ENCODE results near the gene ASTL.

- no peak for TF ChIP-seq RAD21 (IDR thresholded peaks at IDR 0.05; ENCODE audit: low read depth)
- TF ChIP-seq EP300 (IDR thresholded peaks at IDR 0.05; ENCODE audit: borderline replicate concordance), result no peak
- TF ChIP-seq TEAD4 (IDR thresholded peaks at IDR 0.05), result no peak
- no peak for TF ChIP-seq REST (IDR thresholded peaks at IDR 0.05; ENCODE audit: low read depth)
- TF ChIP-seq YY1 (IDR thresholded peaks at IDR 0.05; ENCODE audit: low read depth), result no peak
- TF ChIP-seq ZBTB7A (IDR thresholded peaks at IDR 0.05; ENCODE audit: low read depth), result no peak
- no peak for TF ChIP-seq NFIC (IDR thresholded peaks at IDR 0.05)
- no peak for TF ChIP-seq FOXM1 (IDR thresholded peaks at IDR 0.05; ENCODE audit: borderline replicate concordance, low read depth)
These were observed 5.7 kb upstream of the ASTL start for GRCh38 chr2:96143848-96144480.
